ENCODE measurements around the gene WRNIP1. TPM values are rescaled to one million over a fixed set of nuclear protein-coding genes. Genes with fewer than 3 reads are reported as not detected.

WRNIP1 gene
- total RNA-seq, 4 donors from 2014 or later, result 72.3 to 94.7 (median 87.0) TPM

DNA sequence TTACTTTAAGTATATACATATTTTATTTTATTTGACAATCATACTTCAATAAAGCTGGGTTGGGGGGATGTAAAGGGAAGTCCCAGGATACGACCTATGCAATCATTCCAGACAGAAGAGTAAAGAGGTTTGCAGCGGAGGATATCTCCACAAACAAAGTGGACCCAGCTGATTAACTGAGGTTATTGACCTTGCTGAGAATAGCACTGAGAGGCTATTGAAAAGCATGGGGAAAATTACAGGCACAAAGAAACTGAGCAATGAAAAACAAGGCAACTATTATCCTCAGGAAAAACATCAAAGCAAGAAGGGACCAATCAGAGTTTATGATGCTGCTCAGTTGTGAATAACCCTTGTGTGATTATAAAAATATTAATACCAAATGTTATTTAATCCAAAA, 43.8 kb downstream of the WRNIP1 start:
- WGBS, 2 donors, result 83 to 85% methylated on average over 2 of the region's 2 CpGs
- H3K4me3 ChIP-seq (ENCODE audit: low read depth, poor library complexity, severe bottlenecking), result no peak overlapping the region
- no peak for DNase-seq (ENCODE audit: low spot score in 2 of 2)
- intact Hi-C loops (cut with DNase I; ENCODE audit: low total_unique reads), result no loop called here
- TF ChIP-seq, protein P1, sequence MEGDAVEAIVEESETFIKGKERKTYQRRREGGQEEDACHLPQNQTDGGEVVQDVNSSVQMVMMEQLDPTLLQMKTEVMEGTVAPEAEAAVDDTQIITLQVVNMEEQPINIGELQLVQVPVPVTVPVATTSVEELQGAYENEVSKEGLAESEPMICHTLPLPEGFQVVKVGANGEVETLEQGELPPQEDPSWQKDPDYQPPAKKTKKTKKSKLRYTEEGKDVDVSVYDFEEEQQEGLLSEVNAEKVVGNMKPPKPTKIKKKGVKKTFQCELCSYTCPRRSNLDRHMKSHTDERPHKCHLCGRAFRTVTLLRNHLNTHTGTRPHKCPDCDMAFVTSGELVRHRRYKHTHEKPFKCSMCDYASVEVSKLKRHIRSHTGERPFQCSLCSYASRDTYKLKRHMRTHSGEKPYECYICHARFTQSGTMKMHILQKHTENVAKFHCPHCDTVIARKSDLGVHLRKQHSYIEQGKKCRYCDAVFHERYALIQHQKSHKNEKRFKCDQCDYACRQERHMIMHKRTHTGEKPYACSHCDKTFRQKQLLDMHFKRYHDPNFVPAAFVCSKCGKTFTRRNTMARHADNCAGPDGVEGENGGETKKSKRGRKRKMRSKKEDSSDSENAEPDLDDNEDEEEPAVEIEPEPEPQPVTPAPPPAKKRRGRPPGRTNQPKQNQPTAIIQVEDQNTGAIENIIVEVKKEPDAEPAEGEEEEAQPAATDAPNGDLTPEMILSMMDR (IDR thresholded peaks at IDR 0.05), result no peak
- TF ChIP-seq POLR2A (IDR thresholded peaks at IDR 0.05), result no peak

- WGBS, 2 donors, result 72 to 73% methylated on average over 9 of the region's 9 CpGs
- intact Hi-C loops (cut with DNase I; ENCODE audit: low total_unique reads), result no loop called here
- TF ChIP-seq POLR2A (IDR thresholded peaks at IDR 0.05), result no peak
- TF ChIP-seq, protein P1 (IDR thresholded peaks at IDR 0.05), result no peak
- DNase-seq (ENCODE audit: low spot score in 2 of 2), result no peak
- H3K4me3 ChIP-seq (ENCODE audit: low read depth, poor library complexity, severe bottlenecking), result no peak overlapping the region
Measured at GRCh38 chr6:2810092-2810671, 45.0 kb downstream of the WRNIP1 start.

GRCh38 chr6:2812695-2813094, 47.5 kb downstream of the WRNIP1 start:
- no peak for DNase-seq (ENCODE audit: low spot score in 2 of 2)
- whole genome bisulfite sequencing, 2 donors, result 95 to 97% methylated on average over 3 of the region's 3 CpGs
- no peak overlapping the region for H3K4me3 ChIP-seq (ENCODE audit: low read depth, poor library complexity, severe bottlenecking)
- TF ChIP-seq POLR2A (IDR thresholded peaks at IDR 0.05), result no peak
- TF ChIP-seq, protein P1 (IDR thresholded peaks at IDR 0.05), result no peak
- intact Hi-C loops (cut with DNase I; ENCODE audit: low total_unique reads), result no loop called here

DNA sequence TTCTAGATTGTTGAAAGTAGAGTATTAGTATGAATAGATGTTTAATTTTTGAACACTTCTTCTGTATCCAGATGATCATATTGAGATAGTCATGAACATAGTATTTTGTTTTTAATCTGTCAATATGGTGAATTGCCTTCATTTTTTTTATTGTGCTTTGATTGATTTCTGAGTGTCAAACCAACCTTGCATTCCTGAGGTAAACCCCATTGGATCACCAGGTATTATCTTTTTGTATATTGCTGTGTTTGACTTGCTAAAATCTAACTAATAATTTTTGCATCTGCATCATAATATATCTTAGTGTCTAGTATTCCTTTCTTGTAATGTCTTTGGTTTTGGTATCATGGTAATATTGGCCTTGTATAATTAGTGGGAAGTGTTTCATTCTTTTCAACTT, 51.0 kb downstream of the WRNIP1 start:
- intact Hi-C loops (cut with DNase I; ENCODE audit: low total_unique reads), result no loop called here
- DNase-seq (ENCODE audit: low spot score in 2 of 2), result no peak
- H3K4me3 ChIP-seq (ENCODE audit: low read depth, poor library complexity, severe bottlenecking), result no peak overlapping the region
- no peak for TF ChIP-seq POLR2A (IDR thresholded peaks at IDR 0.05)
- TF ChIP-seq, protein P1 (IDR thresholded peaks at IDR 0.05), result no peak

GRCh38 chr6:2817903-2818443, 52.8 kb downstream of the WRNIP1 start:
- WGBS, 2 donors, result 19 to 40% methylated on average over 4 of the region's 4 CpGs
- intact Hi-C loops (cut with DNase I; ENCODE audit: low total_unique reads), result no loop called here
- H3K4me3 ChIP-seq (ENCODE audit: low read depth, poor library complexity, severe bottlenecking), result no peak overlapping the region

More at GRCh38 chr6:2817903-2818443, 52.8 kb downstream of the WRNIP1 start:
- TF ChIP-seq, protein P1 (IDR thresholded peaks at IDR 0.05), result no peak
- no peak for TF ChIP-seq POLR2A (IDR thresholded peaks at IDR 0.05)
- no peak for DNase-seq (ENCODE audit: low spot score in 2 of 2)
